ENCODE results near the gene CNTN1. TPM values are rescaled to one million over a fixed set of nuclear protein-coding genes. Genes with fewer than 3 reads are reported as not detected.

Gene CNTN1
- total RNA-seq, 6 donors from 2014 or later, result 1.0 to 9.8 (median 5.6) TPM

DNA sequence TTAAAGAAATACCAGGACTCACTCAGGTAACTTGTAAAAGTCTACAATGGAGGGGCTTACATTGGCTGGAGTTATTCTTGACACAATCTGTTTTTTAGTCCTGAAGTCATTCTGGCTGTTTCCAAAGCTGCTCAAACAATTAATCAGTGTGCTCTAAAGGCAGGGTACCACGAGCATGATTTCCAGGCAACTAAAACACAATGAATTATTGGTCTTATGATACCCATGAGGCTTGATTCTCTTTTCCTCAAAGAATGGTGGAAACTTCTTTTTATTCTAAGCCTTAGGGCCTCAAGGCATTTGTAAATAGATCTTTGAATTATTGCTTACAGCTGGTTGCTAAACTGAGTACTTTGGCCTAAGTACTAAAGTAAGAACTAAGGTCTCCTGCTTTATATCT, 296.1 kb downstream of the CNTN1 start:
- Histone ChIP-seq H3K27ac (no peak overlapping the region), H3K27me3 (no peaks in the 10 kb centered on the region), H3K9me3 (no peaks in the 10 kb centered on the region), H3K36me3 (no peaks in the 10 kb centered on the region), H3K4me1 (no peaks in the 10 kb centered on the region), H3K4me3 (no peak overlapping the region)
- 72 to 84% methylated on average over 1 of the region's 1 CpG for WGBS, 2 donors
- no peak for ATAC-seq (ENCODE audit: low FRiP score in 2 of 2)
- DNase-seq, result no peak
- TF ChIP-seq POLR2AphosphoS5 (IDR thresholded peaks at IDR 0.05), result no peak
- no peak for TF ChIP-seq POLR2A (IDR thresholded peaks at IDR 0.05)

DNA sequence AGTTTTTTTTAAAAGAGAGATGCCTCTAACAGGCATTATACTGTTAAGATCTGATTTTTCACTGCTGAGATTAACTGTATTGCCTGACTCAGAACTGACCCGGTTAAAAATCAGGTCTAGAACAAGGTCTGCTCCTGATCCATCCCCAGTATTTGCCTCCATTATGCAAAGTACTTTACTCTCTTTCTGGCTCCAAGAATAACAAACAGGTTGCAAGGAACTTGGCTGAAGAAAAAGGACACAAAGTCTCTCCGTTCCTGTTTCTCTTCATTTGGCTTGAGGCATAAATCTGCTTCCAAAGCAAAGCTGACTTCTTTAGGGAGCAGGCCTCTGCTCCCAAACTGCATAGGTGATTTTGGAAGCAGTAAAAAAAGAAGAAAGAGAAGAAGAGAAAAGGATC, 296.6 kb downstream of the CNTN1 start:
- no peak for DNase-seq
- Histone ChIP-seq H3K4me1 (no peaks in the 10 kb centered on the region), H3K27ac (no peak overlapping the region), H3K36me3 (no peaks in the 10 kb centered on the region), H3K27me3 (no peaks in the 10 kb centered on the region), H3K4me3 (no peak overlapping the region), H3K9me3 (no peaks in the 10 kb centered on the region)
- no peak for ATAC-seq (ENCODE audit: low FRiP score in 2 of 2)
- no peak for TF ChIP-seq POLR2A (IDR thresholded peaks at IDR 0.05)
- TF ChIP-seq POLR2AphosphoS5 (IDR thresholded peaks at IDR 0.05), result no peak
- TF ChIP-seq, protein P1, sequence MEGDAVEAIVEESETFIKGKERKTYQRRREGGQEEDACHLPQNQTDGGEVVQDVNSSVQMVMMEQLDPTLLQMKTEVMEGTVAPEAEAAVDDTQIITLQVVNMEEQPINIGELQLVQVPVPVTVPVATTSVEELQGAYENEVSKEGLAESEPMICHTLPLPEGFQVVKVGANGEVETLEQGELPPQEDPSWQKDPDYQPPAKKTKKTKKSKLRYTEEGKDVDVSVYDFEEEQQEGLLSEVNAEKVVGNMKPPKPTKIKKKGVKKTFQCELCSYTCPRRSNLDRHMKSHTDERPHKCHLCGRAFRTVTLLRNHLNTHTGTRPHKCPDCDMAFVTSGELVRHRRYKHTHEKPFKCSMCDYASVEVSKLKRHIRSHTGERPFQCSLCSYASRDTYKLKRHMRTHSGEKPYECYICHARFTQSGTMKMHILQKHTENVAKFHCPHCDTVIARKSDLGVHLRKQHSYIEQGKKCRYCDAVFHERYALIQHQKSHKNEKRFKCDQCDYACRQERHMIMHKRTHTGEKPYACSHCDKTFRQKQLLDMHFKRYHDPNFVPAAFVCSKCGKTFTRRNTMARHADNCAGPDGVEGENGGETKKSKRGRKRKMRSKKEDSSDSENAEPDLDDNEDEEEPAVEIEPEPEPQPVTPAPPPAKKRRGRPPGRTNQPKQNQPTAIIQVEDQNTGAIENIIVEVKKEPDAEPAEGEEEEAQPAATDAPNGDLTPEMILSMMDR (IDR thresholded peaks at IDR 0.05), result no peak
- 70 to 85% methylated on average over 2 of the region's 2 CpGs for WGBS, 2 donors

DNA sequence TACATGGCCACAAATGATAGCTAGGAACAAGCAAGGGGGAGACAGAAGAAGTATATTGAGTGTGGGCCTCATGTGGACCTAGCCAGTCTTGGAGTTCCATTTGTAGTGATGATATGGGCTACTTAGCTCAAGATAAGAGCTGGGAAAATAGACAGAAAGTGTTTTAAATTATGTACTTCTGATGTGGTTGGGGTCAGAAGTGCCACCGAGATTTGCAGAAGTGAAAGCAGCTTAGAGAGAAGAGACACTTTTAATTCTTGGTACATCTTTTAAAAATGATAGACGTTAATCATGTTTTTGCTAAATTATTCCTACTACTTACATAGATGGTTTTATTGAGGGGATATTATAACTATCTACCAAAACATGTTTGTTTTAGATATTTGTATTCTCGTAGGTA, 297.5 kb downstream of the CNTN1 start:
- no peaks in the 10 kb centered on the region for H3K4me1 ChIP-seq
- H3K9me3 ChIP-seq, result no peaks in the 10 kb centered on the region
- no peak for ATAC-seq (ENCODE audit: low FRiP score in 2 of 2)
- WGBS, 2 donors, result 79 to 81% methylated on average over 3 of the region's 3 CpGs
- no peak overlapping the region for H3K4me3 ChIP-seq
- H3K36me3 ChIP-seq, result no peaks in the 10 kb centered on the region
- no peak for DNase-seq
- H3K27me3 ChIP-seq, result no peaks in the 10 kb centered on the region
- TF ChIP-seq, protein P1 (IDR thresholded peaks at IDR 0.05), result no peak
- no peak for TF ChIP-seq EP300 (IDR thresholded peaks at IDR 0.05)
- TF ChIP-seq POLR2A (IDR thresholded peaks at IDR 0.05), result no peak
- no peak for TF ChIP-seq POLR2AphosphoS5 (IDR thresholded peaks at IDR 0.05)
- H3K27ac ChIP-seq, result no peak overlapping the region

DNA sequence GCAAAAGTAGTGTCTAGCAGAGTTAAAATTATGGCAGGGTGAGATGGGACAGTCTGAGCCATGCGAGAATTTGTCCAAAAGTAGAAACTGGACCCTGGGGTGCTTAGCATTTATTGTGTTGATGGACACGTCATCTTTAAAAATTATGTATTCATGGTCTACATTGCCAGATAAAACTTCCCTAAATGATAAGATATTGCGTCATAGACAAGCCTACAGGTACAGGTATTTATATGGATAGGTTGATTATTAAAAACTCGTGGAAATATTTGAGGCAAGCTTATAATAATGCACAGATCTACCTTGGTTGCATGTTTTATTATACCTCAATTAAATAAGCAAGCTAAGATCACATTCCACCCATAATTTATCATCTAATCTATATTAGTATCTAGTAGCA, 299.9 kb downstream of the CNTN1 start:
- Histone ChIP-seq H3K27ac (no peak overlapping the region), H3K9me3 (no peaks in the 10 kb centered on the region), H3K36me3 (no peaks in the 10 kb centered on the region), H3K4me3 (no peak overlapping the region), H3K4me1 (no peaks in the 10 kb centered on the region), H3K27me3 (no peaks in the 10 kb centered on the region)
- DNase-seq, result no peak
- WGBS, 2 donors, result 87 to 88% methylated on average over 4 of the region's 4 CpGs
- ATAC-seq (ENCODE audit: low FRiP score in 2 of 2), result no peak
- TF ChIP-seq, protein P1 (IDR thresholded peaks at IDR 0.05), result no peak
- TF ChIP-seq EP300 (IDR thresholded peaks at IDR 0.05), result no peak
- TF ChIP-seq POLR2AphosphoS5 (IDR thresholded peaks at IDR 0.05), result no peak
- no peak for TF ChIP-seq POLR2A (IDR thresholded peaks at IDR 0.05)

DNA sequence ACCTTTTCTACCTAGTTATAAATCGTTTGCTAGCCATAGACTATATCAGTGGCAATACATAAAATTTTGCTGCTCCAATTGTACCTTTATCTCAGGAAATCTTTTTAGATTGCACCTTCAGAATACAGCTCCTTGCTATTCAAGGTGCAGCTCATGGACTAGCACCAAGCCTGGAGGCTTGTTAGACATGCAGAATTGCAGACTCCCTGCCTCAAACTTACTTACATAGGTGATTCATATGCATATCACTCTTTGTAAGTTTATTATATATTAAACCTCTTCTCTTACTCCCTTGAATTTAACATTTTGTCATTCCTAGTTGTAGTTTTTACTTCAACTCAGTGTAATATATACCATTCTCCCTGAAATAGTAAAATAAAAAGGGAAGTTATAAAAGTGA, 300.4 kb downstream of the CNTN1 start:
- H3K4me3 ChIP-seq, result no peak overlapping the region
- no peaks in the 10 kb centered on the region for H3K9me3 ChIP-seq
- DNase-seq (no peak), ATAC-seq (ENCODE audit: low FRiP score in 2 of 2) (no peak)
- TF ChIP-seq POLR2AphosphoS5 (IDR thresholded peaks at IDR 0.05) (no peak), POLR2A (IDR thresholded peaks at IDR 0.05) (no peak), EP300 (IDR thresholded peaks at IDR 0.05) (no peak)
- TF ChIP-seq, protein P1 (IDR thresholded peaks at IDR 0.05), result no peak
- H3K36me3 ChIP-seq, result no peaks in the 10 kb centered on the region
- WGBS, 2 donors, result 68 to 82% methylated on average over 1 of the region's 1 CpG
- no peaks in the 10 kb centered on the region for H3K4me1 ChIP-seq
- no peak overlapping the region for H3K27ac ChIP-seq
- no peaks in the 10 kb centered on the region for H3K27me3 ChIP-seq
